ENCODE results near the gene LGALS7B. TPM values are rescaled to one million over a fixed set of nuclear protein-coding genes. Genes with fewer than 3 reads are reported as not detected.
"Not testable (repeated sequence)": the region's sequence is repeated elsewhere in the genome, so short reads cannot be mapped to it uniquely, and the experiment has no call there.

LGALS7B gene
- total and polyA plus RNA-seq, 2 experiments from 2014 or later, result 2.4 to 6.6 TPM

DNA sequence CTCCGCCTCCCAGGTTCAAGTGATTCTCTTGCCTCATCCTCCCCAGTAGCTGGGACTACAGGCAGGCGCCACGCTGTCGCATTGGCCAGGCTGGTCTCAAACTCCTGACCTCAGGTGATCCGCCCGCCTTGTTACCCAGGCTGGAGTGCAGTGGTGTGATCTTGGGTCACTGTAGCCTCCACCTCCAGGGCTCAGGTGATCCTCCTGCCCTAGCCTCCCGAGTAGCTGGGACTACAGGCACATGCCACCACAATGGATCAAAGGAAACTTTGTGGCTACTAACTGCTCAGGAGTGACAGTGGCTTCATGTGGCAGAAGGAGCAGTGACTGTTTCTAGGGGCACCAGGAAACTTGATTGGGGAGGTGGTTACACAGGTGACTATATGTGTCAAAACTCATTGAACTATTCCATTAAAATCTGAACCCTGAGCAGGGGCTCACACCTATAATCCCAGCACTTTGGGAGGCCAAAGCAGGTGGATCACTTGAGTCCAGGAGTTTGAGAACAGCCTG lies 3.8 kb upstream of the LGALS7B start:
- H3K4me2 ChIP-seq, result no peak overlapping the region
- no peaks in the 10 kb centered on the region; the same call in 2 of the 3 replicates for H3K4me1 Mint-ChIP-seq
- no peaks in the 10 kb centered on the region for H3K36me3 Mint-ChIP-seq (ENCODE audit: low read depth)
- H3K4me3 Mint-ChIP-seq, result no peak overlapping the region
- H3K79me2 ChIP-seq (replicated peaks; ENCODE audit: insufficient read depth), result no peaks in the 10 kb centered on the region
- no peaks in the 10 kb centered on the region for H3K36me3 ChIP-seq (ENCODE audit: insufficient read depth)
- H2AFZ ChIP-seq, result no peak overlapping the region
- H3K27me3 Mint-ChIP-seq (ENCODE audit: insufficient read depth, low read depth, poor library complexity), result peaks cover 6% of the 10 kb centered on the region
- TF ChIP-seq CREB1 (CRISPR knock-in tag; IDR thresholded peaks at IDR 0.05; ENCODE audit: low read depth) (no peak), POLR2AphosphoS5 (IDR thresholded peaks at IDR 0.05; ENCODE audit: low read depth) (no peak), ZNF331 (CRISPR knock-in tag; IDR thresholded peaks at IDR 0.05; ENCODE audit: low read depth) (no peak), ZNF114 (CRISPR knock-in tag; IDR thresholded peaks at IDR 0.05) (no peak)
- no peaks in the 10 kb centered on the region for H3K9me2 ChIP-seq (ENCODE audit: insufficient read depth)
- H3K9me3 Mint-ChIP-seq, result no peaks in the 10 kb centered on the region; the same call in 2 of the 3 replicates
- H3K4me1 ChIP-seq (ENCODE audit: insufficient read depth), result no peaks in the 10 kb centered on the region
- no peaks in the 10 kb centered on the region for H4K20me1 ChIP-seq (replicated peaks; ENCODE audit: insufficient read depth)
- H3K27ac Mint-ChIP-seq, result no peak overlapping the region
- H3K27ac ChIP-seq (ENCODE audit: low read depth), result no peak overlapping the region
- no peaks in the 10 kb centered on the region for H3F3A ChIP-seq (replicated peaks; ENCODE audit: low read depth)
- no peak overlapping the region for H3K4me3 ChIP-seq
- ATAC-seq, result no peak
- DNase-seq (ENCODE audit: low spot score), result no peak
- H3K27me3 ChIP-seq (ENCODE audit: insufficient read depth), result 0 out of 2 replicates have a peak, but pooled peaks cover 2% of the 10 kb centered on the region

DNA sequence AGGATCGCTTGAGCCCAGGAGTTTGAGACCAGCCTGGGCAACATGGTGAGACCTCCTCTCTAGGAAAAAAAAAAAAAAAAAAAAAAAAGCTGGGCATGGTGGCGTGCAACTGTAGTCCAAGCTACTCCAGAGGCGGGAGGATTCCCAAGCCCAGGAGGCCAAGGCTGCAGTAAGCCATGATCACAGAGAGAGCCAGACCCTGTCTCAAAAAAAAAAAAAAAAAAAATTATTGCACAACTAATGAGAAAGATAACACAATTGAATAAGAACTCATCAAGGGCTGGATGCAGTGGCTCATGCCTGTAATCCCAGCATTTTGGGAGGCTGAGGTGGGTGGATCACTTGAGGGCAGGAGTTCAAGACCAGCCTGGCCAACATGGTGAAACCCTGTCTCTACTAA lies 2.9 kb upstream of the LGALS7B start:
- not testable (repeated sequence) for DNase-seq (ENCODE audit: low spot score); H3K4me1 Mint-ChIP-seq; H3K4me1 ChIP-seq (ENCODE audit: insufficient read depth); H3K27ac ChIP-seq (ENCODE audit: low read depth); H3K4me3 Mint-ChIP-seq; H4K20me1 ChIP-seq (replicated peaks; ENCODE audit: insufficient read depth); H3K79me2 ChIP-seq (replicated peaks; ENCODE audit: insufficient read depth); H3K36me3 ChIP-seq (ENCODE audit: insufficient read depth); H3K27me3 Mint-ChIP-seq (ENCODE audit: insufficient read depth, low read depth, poor library complexity); H3K36me3 Mint-ChIP-seq (ENCODE audit: low read depth); H3K27ac Mint-ChIP-seq; ATAC-seq; H3F3A ChIP-seq (replicated peaks; ENCODE audit: low read depth); H3K9me3 Mint-ChIP-seq; H3K9me2 ChIP-seq (ENCODE audit: insufficient read depth); H3K4me3 ChIP-seq; H3K27me3 ChIP-seq (ENCODE audit: insufficient read depth); H3K4me2 ChIP-seq
- peak overlapping the region; percentile 84; the same call in 1 of the 2 replicates for H2AFZ ChIP-seq

DNA sequence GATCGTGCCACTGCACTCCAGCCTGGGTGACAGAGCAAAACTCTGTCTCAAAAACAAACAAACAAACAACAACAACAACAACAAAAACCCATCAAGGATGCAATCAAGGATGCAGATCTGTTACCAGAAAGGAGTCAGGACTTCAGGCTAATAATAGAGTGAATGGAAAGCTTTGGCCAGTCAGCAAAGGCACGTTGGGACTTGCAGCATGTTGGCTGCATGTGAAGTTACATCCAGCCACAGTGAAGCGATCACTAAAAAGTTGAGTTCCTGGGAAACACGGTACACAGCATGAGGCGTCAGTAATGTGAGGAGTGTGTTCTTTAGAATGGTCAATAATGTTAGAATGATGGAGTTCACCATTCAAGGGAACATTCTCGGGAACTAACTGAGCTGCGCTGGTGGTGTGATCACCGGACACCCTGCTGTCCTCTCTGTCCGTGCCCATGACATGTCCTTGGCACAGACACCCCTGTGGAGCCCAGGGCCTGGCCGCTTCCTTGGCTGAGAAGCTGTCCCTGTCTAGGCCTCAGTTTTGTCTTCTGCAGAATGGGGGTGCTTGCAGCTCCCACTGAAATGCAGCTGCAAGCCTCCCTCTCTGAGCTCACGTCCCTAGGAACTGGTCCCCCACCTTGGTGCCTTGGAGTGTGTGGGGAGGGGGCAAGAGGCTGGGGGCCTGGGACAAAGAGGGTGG lies 2.3 kb upstream of the LGALS7B start:
- H3K4me3 ChIP-seq, result no peak overlapping the region
- Mint-ChIP-seq H3K4me1 (no peaks in the 10 kb centered on the region; the same call in 2 of the 3 replicates), H3K4me3 (no peak overlapping the region), H3K36me3 (ENCODE audit: low read depth) (no peaks in the 10 kb centered on the region), H3K9me3 (no peaks in the 10 kb centered on the region; the same call in 2 of the 3 replicates), H3K27ac (no peak overlapping the region), H3K27me3 (ENCODE audit: insufficient read depth, low read depth, poor library complexity) (peaks cover 6% of the 10 kb centered on the region)
- peak overlapping the region; percentile 84; the same call in 1 of the 2 replicates for H2AFZ ChIP-seq
- no peaks in the 10 kb centered on the region for H4K20me1 ChIP-seq (replicated peaks; ENCODE audit: insufficient read depth)
- no peak for DNase-seq (ENCODE audit: low spot score)
- H3K27me3 ChIP-seq (ENCODE audit: insufficient read depth), result 0 out of 2 replicates have a peak, but pooled peaks cover 2% of the 10 kb centered on the region
- no peak for ATAC-seq
- H3K79me2 ChIP-seq (replicated peaks; ENCODE audit: insufficient read depth), result no peaks in the 10 kb centered on the region
- H3K4me1 ChIP-seq (ENCODE audit: insufficient read depth), result no peaks in the 10 kb centered on the region
- no peak overlapping the region for H3K4me2 ChIP-seq
- H3K27ac ChIP-seq (ENCODE audit: low read depth), result no peak overlapping the region
- H3K9me2 ChIP-seq (ENCODE audit: insufficient read depth), result no peaks in the 10 kb centered on the region
- no peaks in the 10 kb centered on the region for H3F3A ChIP-seq (replicated peaks; ENCODE audit: low read depth)
- H3K36me3 ChIP-seq (ENCODE audit: insufficient read depth), result no peaks in the 10 kb centered on the region
- TF ChIP-seq, protein P1, sequence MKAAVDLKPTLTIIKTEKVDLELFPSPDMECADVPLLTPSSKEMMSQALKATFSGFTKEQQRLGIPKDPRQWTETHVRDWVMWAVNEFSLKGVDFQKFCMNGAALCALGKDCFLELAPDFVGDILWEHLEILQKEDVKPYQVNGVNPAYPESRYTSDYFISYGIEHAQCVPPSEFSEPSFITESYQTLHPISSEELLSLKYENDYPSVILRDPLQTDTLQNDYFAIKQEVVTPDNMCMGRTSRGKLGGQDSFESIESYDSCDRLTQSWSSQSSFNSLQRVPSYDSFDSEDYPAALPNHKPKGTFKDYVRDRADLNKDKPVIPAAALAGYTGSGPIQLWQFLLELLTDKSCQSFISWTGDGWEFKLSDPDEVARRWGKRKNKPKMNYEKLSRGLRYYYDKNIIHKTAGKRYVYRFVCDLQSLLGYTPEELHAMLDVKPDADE (IDR thresholded peaks at IDR 0.05), result no peak
- TF ChIP-seq, protein P2, sequence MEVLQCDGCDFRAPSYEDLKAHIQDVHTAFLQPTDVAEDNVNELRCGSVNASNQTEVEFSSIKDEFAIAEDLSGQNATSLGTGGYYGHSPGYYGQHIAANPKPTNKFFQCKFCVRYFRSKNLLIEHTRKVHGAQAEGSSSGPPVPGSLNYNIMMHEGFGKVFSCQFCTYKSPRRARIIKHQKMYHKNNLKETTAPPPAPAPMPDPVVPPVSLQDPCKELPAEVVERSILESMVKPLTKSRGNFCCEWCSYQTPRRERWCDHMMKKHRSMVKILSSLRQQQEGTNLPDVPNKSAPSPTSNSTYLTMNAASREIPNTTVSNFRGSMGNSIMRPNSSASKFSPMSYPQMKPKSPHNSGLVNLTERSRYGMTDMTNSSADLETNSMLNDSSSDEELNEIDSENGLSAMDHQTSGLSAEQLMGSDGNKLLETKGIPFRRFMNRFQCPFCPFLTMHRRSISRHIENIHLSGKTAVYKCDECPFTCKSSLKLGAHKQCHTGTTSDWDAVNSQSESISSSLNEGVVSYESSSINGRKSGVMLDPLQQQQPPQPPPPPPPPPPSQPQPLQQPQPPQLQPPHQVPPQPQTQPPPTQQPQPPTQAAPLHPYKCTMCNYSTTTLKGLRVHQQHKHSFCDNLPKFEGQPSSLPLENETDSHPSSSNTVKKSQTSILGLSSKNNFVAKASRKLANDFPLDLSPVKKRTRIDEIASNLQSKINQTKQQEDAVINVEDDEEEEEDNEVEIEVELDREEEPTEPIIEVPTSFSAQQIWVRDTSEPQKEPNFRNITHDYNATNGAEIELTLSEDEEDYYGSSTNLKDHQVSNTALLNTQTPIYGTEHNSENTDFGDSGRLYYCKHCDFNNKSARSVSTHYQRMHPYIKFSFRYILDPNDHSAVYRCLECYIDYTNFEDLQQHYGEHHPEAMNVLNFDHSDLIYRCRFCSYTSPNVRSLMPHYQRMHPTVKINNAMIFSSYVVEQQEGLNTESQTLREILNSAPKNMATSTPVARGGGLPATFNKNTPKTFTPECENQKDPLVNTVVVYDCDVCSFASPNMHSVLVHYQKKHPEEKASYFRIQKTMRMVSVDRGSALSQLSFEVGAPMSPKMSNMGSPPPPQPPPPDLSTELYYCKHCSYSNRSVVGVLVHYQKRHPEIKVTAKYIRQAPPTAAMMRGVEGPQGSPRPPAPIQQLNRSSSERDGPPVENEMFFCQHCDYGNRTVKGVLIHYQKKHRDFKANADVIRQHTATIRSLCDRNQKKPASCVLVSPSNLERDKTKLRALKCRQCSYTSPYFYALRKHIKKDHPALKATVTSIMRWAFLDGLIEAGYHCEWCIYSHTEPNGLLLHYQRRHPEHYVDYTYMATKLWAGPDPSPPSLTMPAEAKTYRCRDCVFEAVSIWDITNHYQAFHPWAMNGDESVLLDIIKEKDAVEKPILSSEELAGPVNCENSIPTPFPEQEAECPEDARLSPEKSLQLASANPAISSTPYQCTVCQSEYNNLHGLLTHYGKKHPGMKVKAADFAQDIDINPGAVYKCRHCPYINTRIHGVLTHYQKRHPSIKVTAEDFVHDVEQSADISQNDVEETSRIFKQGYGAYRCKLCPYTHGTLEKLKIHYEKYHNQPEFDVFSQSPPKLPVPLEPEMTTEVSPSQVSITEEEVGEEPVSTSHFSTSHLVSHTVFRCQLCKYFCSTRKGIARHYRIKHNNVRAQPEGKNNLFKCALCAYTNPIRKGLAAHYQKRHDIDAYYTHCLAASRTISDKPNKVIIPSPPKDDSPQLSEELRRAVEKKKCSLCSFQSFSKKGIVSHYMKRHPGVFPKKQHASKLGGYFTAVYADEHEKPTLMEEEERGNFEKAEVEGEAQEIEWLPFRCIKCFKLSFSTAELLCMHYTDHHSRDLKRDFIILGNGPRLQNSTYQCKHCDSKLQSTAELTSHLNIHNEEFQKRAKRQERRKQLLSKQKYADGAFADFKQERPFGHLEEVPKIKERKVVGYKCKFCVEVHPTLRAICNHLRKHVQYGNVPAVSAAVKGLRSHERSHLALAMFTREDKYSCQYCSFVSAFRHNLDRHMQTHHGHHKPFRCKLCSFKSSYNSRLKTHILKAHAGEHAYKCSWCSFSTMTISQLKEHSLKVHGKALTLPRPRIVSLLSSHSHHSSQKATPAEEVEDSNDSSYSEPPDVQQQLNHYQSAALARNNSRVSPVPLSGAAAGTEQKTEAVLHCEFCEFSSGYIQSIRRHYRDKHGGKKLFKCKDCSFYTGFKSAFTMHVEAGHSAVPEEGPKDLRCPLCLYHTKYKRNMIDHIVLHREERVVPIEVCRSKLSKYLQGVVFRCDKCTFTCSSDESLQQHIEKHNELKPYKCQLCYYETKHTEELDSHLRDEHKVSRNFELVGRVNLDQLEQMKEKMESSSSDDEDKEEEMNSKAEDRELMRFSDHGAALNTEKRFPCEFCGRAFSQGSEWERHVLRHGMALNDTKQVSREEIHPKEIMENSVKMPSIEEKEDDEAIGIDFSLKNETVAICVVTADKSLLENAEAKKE (CRISPR knock-in tag; IDR thresholded peaks at IDR 0.05), result no peak
- TF ChIP-seq ZNF114 (CRISPR knock-in tag; IDR thresholded peaks at IDR 0.05) (no peak), EZH2phosphoT487 (IDR thresholded peaks at IDR 0.05; ENCODE audit: unreplicated experiment) (no peak), NANOG (IDR thresholded peaks at IDR 0.05; ENCODE audit: borderline replicate concordance) (no peak), CREB1 (CRISPR knock-in tag; IDR thresholded peaks at IDR 0.05; ENCODE audit: low read depth) (no peak), ZNF331 (CRISPR knock-in tag; IDR thresholded peaks at IDR 0.05; ENCODE audit: low read depth) (no peak), JUNB (IDR thresholded peaks at IDR 0.05; ENCODE audit: unreplicated experiment) (no peak)
